Measurements from ENCODE around the gene SLC25A19. TPM values are rescaled to one million over a fixed set of nuclear protein-coding genes. Genes with fewer than 3 reads are reported as not detected.

SLC25A19 gene
- total RNA-seq: 10 to 100 TPM; 10.7 to 14.0 TPM
- long read RNA-seq, transcript SLC25A19-210 (8 exons, 1,554 nt): major isoform, 10 of 18 reads
- long read RNA-seq, transcript SLC25A19-205 (7 exons, 1,496 nt): minor isoform, 6 of 18 reads
- long read RNA-seq, partial matches to known transcripts: 0 of 18 reads
- long read RNA-seq, other reads (novel, unspliced or antisense): 2 of 18 reads

DNA sequence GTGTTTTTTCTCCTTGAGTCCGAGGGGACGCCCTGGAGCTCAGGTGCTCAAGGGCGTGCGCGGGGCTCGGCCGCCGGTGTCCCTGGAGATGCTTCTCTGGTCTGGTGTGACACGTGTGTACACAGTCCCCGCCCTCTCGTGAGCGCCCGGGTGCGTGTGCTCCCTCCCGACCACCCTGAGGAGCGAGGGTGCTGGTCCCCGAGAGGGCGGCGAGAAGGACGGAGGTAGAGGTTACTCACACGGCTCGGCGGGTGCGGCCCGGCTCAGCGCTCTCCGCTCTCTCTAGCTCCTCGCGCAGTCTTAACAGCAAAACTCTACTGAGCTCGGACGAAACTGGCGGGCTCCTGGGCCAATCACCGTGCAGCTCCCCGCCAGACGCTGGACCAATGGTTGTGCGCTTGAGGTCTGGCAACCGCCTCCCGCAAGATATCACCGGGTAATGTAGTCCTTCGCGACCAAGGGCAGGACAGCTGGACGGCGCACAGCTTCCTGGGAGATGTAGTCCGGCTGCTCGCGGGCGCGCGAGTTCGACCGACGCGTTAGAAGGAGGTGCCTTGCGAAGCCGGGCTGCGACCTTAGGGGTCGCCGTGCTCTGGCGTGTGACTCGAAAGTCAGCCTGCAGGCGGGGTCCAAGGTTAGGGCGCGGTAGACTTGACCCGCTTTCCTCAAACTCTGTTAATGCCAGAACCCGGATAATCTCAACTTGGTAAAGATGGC, at the start of gene SLC25A19:
TSS of gene SLC25A19 (minus strand) at position 319 of the 717 bp plus-strand sequence. CDS start 2,669 bp downstream, outside the sequence.
- intact Hi-C loops (cut with DNase I, micrococcal nuclease): no loop called here
- peak; percentile 96 to 99 for DNase-seq
- ATAC-seq: peak; percentile 94

DNA sequence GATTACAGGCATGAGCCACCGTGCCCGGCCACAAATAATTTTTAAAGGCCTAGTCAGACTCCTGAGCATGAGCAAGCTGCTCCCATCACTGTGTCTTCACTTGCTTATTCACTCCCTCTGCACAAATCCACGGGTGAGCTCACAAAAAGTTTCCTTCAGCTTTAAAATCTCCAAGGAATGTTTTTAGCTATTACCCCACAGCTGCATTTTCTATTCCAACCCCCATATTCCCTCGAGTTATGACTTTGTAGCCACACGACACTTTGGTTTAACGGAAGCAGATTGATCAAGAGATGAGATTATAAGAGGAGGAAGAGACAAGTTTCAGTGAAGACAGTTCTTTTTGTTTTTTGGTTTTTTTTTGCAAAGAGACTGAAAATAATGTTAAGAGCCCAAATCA, 49.1 kb upstream of the SLC25A19 start:
- intact Hi-C loops (cut with DNase I, micrococcal nuclease): no loop called here
- ATAC-seq: no peak
- DNase-seq: peak in 1 of 2 donors; percentile 5

DNA sequence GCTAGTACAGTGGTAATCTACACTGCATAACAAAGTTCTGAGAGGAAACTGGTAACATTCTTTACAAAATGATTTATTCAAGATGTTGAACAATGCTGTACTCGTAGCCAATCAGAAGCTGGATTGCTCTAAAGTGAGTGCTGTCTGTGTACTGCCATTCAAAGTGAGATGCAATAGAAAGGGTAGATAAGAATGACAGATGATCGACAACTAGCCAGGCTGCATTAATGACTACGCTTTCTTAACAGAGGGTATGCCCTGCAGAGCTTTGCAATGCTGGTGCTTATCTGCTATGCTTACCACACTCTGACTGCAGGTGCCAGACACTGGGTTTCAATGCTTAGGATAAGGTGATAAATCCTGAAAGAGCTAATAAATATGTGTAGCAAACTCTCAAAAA, 46.1 kb upstream of the SLC25A19 start:
- no peak for ATAC-seq
- intact Hi-C loops (cut with DNase I, micrococcal nuclease): no loop called here
- DNase-seq: peak in 1 of 2 donors; percentile 4

DNA sequence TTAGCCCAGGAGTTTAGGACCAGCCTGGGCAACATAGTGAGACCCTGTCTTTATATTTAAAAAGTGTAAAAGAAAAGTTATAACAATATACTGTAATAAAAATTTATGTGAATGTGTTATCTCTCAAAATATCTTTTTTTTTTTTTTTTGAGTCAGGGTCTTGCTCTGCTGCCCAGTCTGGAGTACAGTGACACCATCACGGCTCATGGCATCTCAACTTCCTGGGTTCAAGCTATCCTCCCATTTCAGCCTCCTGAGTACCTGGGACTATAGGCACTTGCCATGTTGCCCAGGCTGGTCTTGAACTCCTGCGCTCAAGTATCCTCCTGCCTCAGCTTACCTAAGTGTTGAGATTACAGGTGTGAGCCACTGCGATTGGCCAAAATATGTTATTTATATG, 45.5 kb upstream of the SLC25A19 start:
- peak in 1 of 2 donors; percentile 14 for DNase-seq
- no peak for ATAC-seq
- intact Hi-C loops (cut with DNase I, micrococcal nuclease): no loop called here

DNA sequence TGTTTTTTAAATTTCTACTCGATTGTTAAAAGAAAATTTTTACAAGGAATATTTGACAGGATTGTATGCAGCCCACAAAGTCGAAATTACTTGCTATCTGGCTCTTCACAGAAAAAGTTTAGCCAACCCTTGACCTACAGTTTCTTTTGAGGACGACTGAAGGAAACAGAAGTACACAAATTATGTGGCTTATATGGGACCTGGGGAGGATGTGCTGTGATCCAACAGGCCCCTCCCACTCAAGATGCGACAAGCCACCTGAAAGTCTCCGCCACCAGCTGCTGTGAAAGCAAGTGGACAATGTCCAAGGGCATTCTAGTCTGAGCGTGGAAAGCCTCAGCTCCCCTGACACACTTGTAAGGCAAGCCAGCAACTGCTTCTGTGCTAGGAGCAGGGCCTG, 42.4 kb upstream of the SLC25A19 start:
- intact Hi-C loops (cut with DNase I, micrococcal nuclease): no loop called here
- DNase-seq (no peak), ATAC-seq (no peak)

DNA sequence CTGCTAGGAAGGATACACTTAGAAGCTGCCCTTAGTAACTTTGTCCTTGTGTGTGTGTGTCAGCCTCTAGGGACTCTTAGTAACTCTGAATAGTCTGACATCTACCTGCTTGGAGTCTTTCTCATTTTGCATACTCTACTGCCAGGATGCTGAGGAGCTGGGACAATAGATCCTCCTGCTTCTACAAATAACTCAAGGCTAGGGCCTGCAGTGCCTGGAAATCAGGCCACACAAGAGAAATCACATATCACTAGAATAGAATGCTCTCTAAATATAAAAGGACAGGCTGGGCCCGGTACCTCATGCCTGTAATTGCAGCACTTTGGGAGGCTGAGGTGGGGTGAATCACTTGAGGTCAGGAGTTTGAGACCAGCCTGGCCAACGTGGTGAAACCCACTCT, 38.5 kb upstream of the SLC25A19 start:
- intact Hi-C loops (cut with DNase I, micrococcal nuclease): loop anchor here in 1 of 2 donors (10.0 kb wide), 1 partner anchor 77 kb away; the partner anchor contains the start of gene GRB2
- ATAC-seq: no peak

DNA sequence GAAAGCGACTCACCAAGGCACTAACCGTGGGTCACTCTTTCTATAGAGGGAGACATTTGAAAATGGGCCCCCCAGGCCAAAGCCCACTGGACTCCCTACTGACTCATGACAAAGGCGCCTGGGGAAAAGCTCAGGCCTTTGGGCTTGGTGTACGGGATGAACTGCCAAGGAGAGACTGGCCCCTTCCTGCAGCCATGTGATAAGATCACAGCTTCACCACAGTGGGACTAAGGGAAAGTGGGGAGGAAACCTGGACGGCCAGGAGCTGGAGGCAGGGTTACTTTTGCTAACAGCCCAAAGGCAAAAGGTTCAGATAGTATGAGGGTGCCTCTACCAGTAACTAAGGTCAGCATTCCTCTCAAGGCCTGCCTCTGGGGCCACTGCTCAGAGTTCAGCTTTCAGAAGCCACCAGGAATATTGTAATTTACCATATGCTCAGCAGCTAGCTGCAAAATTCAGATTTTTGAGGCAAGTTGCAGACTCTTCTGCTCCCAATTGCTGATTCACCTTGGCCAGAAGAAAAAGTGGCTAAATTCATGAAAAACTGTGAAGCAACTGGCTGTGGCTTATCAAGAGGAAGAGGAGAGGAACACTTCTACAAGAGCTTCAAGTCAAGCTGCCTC, 37.1 kb upstream of the SLC25A19 start:
- ATAC-seq (no peak), DNase-seq (no peak)
- intact Hi-C loops (cut with DNase I, micrococcal nuclease): loop anchor here in 1 of 2 donors (10.0 kb wide), 1 partner anchor 78 kb away; the partner anchor contains the start of gene GRB2

More for the DNA sequence above, 38.5 kb upstream of the SLC25A19 start:
- DNase-seq: no peak

DNA sequence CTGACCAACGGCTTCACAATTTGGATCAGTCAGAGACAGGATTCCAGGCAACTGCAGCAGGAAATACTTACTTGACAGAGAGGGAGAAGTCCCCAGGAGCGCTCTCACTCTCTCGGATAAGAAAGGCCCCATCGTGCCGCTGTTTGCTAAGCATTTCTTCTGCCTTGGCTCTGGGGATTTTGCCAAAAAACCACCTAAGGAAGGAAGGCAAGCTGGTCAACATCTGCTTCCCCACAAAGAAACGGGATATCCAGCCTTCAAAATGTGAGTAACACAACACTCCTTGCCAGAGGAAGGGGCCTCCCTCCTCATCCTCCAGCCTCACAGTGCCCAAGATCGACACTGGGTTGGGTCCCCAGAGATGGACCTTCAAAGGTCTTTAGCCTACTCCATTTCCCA, 36.6 kb upstream of the SLC25A19 start:
- DNase-seq (no peak), ATAC-seq (no peak)
- intact Hi-C loops (cut with DNase I, micrococcal nuclease): loop anchor here in 1 of 2 donors (10.0 kb wide), 1 partner anchor 79 kb away; the partner anchor contains the start of gene GRB2

DNA sequence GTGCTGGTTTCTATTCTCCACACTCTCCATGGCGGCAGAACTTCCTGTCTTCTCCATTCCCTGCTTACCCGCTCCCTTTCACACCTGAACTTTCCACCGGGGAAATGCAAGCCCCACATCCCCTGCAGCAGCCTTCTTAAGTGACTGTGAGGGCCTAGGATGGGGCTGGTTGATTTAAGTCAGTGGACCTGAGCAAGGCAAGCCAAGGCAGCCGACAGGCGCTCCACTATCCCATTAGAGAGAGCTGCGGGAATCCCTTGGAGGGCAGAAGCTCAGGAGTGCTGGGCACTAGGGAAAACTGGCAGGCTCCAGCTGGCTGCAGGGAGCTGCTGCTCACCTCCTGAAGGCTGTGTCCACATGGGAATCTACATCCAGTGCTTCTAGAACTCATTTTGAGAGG, 36.1 kb upstream of the SLC25A19 start:
- peak in 1 of 2 donors; percentile 10 for DNase-seq
- no peak for ATAC-seq
- intact Hi-C loops (cut with DNase I, micrococcal nuclease): loop anchor here in 1 of 2 donors (10.0 kb wide), 1 partner anchor 79 kb away; the partner anchor contains the start of gene GRB2

DNA sequence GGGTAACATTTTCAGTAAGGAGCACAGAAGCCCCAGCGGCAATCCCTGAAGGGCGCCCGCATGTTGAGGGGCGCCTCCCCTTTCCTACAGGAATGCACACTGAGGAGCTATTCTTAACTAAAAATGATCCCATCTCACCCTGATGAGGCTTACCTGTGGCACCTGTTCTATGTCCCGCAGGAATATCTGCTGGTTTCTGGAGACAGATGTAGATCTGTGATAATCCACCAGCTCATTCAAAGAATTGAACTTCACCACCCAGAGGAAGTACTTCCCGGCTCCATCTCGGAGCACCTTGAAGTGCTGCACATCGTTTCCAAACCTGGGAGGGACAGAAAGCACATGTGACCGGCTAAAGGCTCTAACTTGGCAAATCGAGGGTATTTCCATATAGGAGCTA, 32.3 kb upstream of the SLC25A19 start:
- intact Hi-C loops (cut with DNase I, micrococcal nuclease): loop anchor here in 1 of 2 donors (10.0 kb wide), 1 partner anchor 83 kb away; the partner anchor contains the start of gene GRB2
- DNase-seq (no peak), ATAC-seq (no peak)

DNA sequence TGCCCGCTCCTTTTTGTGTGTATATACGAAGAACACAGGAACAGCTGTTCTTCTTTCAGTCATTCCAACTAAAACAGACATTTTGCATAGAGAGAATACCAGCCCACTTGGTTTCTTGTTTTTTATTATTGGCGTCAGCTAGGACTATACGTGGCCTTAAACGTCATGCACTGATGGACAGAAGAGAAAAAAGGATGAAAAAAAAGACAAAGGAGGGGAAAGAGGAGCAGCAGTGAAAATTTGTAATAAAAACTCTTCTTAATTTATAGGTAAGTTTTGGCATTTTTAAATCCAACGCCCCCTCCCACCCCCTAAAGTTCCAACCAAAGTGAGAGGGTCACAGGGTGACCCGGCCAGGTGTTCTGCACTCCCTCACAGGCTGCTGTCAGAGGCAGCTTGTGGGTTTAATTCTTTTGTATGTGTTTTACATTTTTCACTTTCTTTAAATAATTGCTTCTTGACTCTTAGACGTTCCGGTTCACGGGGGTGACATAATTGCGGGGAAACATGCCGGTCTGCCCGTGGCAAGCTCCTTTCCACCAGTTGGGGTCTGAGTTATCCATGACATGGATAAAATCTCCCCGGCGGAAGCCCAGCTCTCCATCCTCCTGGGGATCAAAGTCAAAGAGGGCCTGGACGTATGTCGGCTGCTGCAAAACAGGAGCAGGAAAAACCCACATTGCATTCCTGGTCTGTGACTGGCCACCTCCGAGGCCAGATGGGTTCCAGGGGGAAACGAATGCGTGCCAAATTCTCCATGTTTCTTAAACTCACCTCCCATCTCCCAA, 30.9 kb upstream of the SLC25A19 start:
- DNase-seq: no peak
- intact Hi-C loops (cut with DNase I, micrococcal nuclease): loop anchor here in 1 of 2 donors (10.0 kb wide), 1 partner anchor 85 kb away; the partner anchor contains the start of gene GRB2
- no peak for ATAC-seq

DNA sequence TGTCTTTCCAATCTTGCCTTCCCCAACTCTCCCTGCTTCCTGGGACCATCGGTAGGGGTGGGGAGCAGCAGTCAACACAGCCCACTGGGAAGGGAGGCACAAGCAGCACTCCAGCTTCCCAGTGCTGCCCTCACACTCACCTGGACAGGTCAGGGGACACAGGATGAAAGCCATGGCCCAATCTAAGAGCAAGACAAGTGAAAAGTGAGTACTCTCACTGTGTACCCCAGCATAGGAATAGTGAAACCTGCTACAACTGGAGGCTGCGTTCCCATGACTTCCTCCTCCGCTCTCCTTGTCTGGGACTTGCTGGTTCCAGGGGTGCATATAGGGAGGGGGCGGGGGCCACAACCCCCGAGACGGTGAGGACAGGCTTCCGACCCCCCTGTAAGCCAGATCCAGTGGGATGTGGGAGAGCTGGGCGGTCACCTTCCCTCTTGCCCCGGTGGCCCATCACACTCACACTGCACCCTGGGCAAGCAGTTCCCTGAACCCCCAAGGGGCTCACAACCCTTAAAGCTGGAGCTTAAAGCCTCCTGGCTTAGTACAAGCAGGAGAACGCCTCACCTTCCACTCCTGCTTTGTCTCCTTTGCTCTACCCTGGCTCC, 29.5 kb upstream of the SLC25A19 start:
- ATAC-seq (no peak), DNase-seq (no peak)
- intact Hi-C loops (cut with DNase I, micrococcal nuclease): no loop called here

DNA sequence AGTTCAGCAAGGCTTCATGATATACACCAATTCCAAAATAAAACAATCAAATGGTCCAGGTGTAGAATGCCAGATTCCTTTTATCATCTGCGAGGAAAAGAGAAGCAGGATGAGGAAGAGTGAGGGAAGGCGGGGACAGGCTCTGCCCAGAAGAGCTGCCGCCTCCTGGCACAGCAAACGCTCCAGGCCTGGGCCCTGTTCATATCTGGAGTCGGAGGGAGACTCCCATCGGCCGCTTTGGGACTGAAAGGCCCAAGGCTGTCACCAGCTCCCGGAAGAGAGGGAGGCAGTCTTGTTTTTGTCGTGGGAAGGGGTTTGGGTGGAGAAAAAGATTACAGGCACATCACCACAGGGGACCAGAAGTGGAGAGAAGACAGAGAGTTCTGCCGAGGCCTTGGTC, 29.0 kb upstream of the SLC25A19 start:
- intact Hi-C loops (cut with DNase I, micrococcal nuclease): no loop called here
- ATAC-seq: no peak
- no peak for DNase-seq

DNA sequence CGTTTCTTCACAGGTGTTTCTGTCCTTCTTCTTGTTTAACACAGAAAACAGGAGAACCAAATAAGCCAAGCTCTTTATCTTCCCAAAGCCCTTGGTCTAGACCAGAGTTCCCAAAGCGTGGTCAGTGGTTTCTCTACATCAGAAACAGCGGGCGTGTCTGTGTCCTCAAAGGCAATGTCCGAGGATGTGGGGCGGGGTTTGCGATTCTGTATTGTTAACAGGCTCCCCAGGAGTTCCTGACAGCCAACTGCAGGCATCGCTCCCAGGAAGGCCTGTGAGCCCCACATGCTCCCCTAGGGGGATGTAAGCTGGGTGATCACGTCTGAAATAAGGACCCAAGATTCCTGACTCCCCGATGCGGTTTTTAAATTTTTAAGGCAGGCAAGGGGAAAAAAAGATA, 28.4 kb upstream of the SLC25A19 start:
- DNase-seq (peak; percentile 45 to 57), ATAC-seq (peak; percentile 41)
- intact Hi-C loops (cut with DNase I, micrococcal nuclease): no loop called here

DNA sequence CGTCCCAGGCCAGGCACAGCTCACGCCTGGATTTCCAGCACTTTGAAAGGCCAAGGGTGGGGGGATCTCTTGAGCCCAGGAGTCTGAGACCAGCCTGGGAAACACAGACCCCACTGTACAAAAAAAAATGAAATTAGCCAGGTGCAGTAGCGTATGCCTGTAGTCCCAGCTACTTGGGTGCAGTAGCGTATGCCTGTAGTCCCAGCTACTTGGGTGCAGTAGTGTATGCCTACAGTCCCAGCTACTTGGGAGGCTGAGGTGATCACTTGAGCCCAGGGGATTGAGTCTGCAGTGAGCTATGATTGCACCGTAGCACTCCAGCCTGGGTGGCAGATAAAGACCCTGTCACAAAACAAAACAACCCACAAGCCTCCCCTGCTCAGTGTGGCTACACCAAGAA, 27.0 kb upstream of the SLC25A19 start:
- DNase-seq (no peak), ATAC-seq (no peak)
- intact Hi-C loops (cut with DNase I, micrococcal nuclease): no loop called here

DNA sequence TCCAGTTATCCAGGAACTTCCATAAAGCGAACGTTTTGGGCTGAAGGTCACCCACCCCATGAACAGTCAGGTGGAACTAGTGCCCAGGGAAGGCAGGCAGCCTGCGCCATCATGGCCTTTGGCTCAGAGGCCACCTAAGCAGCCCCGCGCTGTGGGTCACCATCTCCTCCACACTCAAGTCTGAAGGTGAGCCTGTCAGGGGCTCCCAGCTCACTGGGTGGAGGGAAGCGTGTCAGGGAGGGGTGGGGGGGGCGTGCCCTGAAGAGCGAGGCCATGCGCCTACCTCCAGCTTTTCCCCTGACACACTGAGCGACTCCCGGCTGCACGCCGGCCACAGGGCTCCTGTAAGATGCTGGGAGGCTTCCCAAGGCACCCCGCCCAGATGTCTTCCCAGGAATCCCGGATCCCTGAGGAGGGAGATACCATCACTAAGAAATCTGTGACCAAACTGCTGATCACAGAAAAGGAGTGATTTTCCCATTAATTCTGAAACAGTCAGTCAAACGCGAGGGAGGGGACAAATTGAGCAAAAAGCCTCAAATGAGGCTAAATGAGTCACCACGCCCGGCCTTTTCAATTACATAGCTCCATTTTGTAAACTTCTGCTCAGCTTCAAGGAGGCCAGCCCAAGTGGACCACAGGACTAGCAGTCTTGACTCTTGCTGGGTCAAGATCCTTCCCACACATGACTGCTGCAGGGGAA, 26.5 kb upstream of the SLC25A19 start:
- no peak for ATAC-seq
- intact Hi-C loops (cut with DNase I, micrococcal nuclease): no loop called here
- no peak for DNase-seq

DNA sequence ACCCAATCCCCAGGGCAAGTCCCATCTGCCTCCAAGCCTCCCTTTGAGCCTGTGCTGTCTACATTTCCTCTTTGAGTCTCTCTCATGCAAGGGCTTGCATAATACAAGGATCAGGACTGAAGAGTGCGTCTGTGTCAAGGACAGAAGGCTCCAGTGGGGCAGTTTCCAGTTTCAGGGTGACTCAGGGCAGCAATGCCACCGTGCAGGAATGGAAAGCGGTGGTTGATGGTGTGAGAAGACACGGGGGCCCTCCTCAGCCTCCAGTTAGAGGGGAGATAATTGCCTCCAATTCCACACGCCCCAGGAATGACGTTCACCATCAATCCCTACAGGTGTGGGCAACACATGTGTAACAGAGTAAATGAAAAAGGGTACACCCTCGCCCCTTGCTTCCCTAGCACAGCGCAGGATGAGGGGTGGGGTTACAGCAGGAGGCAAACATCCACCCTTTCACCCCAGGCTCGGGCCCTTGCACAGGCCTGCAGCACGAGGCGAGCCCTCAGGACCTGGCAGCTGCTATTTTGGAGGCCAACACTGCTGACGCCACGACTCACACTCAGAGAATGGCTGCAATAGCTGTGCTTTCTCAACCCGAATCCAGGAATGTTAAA, 24.8 kb upstream of the SLC25A19 start:
- DNase-seq (peak in 1 of 2 donors; percentile 25), ATAC-seq (no peak)
- intact Hi-C loops (cut with DNase I, micrococcal nuclease): no loop called here

Data from left colon (tissue), 2 donors.